Thyroid gland (tissue), 4 donors: ENCODE measurements around the gene MAML3.
A peak's percentile ranks its signal among the peaks of the same experiment; 100 is the strongest.

Experiments used
- POLR2A ChIP-seq, 2 donors: fragments of 450-650 bp; IDR thresholded peaks; one replicate each; pipeline ENCODE4 v1.6.1; 2017; ENCODE audit warnings: antibody characterized with exemption in 2 of 2, mild to moderate bottlenecking in 2 of 2, moderate library complexity in 1 of 2
- TF ChIP-seq, protein P1 (sequence below), 6 experiments: fragments of 200-600 bp in 3 of 6; fragments of 450-650 bp in 3 of 6; sonication (generic) in 3 of 6; IDR thresholded peaks; one replicate each; pipeline ENCODE4 v1.5.1; 2016 to 2019; ENCODE audit warnings: antibody characterized with exemption in 6 of 6, mild to moderate bottlenecking in 2 of 6, inconsistent platforms in 1 of 6, moderate library complexity in 1 of 6

DNA sequence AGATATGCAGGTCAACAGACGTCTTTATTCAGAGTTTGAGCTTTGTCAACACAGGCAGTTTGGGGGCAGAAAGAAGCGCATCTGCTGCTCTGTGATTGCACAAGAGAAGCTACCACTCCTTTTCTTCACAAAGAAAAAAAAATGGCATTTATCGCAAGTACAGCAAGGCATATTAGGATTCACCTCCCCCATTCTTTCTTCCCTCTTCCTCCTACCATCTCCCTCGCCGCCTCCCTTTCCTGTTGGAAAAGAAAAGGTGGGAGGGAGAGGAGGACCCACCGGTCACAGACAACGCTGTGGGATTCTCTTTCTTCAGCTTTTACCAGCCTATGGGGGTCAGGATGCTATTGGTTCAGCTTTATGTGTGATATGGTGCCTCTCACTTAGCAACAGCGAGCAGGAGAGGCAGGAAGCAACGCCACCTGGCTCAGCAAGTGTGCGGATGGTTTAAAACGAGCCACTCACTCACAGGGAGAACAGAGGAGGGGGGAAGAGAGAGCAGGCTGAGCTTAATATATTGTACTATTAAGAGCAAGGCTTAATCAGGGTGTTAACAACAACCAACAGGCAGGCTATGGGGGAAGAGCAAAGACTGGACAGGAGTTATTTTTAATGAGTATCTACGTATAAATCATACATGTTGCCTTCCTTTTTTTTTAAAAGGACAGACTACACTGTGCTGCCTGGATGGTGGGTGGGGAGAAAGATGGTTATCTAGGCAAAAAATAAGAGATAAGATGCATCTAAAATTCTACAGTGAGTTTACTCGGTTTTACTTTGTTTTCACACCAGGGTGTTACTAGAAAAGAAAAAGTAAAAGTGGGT, 104.7 kb downstream of the MAML3 start:
- TF ChIP-seq, protein P1, sequence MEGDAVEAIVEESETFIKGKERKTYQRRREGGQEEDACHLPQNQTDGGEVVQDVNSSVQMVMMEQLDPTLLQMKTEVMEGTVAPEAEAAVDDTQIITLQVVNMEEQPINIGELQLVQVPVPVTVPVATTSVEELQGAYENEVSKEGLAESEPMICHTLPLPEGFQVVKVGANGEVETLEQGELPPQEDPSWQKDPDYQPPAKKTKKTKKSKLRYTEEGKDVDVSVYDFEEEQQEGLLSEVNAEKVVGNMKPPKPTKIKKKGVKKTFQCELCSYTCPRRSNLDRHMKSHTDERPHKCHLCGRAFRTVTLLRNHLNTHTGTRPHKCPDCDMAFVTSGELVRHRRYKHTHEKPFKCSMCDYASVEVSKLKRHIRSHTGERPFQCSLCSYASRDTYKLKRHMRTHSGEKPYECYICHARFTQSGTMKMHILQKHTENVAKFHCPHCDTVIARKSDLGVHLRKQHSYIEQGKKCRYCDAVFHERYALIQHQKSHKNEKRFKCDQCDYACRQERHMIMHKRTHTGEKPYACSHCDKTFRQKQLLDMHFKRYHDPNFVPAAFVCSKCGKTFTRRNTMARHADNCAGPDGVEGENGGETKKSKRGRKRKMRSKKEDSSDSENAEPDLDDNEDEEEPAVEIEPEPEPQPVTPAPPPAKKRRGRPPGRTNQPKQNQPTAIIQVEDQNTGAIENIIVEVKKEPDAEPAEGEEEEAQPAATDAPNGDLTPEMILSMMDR (IDR thresholded peaks at IDR 0.05): peak in 1 of 6 experiments; percentile 1
- TF ChIP-seq POLR2A (IDR thresholded peaks at IDR 0.05): no peak
